Endodermal cell (in vitro differentiated cells): ENCODE measurements around the gene RIN3. TPM values are rescaled to one million over a fixed set of nuclear protein-coding genes. Genes with fewer than 3 reads are reported as not detected.
A peak's percentile ranks its signal among the peaks of the same experiment; 100 is the strongest.

Source experiments
- DNase-seq: peaks from one replicate; pipeline ENCODE4 v3.0.0-alpha.2; 2017
- H3K27ac ChIP-seq: 2 replicates; pipeline ENCODE4 v1.5.1; 2013; ENCODE audit warnings: mild to moderate bottlenecking, low read depth, low read length, moderate library complexity
- H3K27me3 ChIP-seq: 2 replicates; pipeline ENCODE4 v1.6.1; 2013; ENCODE audit warnings: mild to moderate bottlenecking, low read length, moderate library complexity; ENCODE audit not compliant: insufficient read depth, control insufficient read depth, poor library complexity, severe bottlenecking
- H3K36me3 ChIP-seq: 2 replicates; pipeline ENCODE4 v1.7.0; 2013; ENCODE audit warnings: mild to moderate bottlenecking, low read length, moderate library complexity; ENCODE audit not compliant: control insufficient read depth, insufficient read depth
- H3K4me1 ChIP-seq: one replicate; pipeline ENCODE4 v1.7.0; 2013; ENCODE audit warnings: low read length; ENCODE audit not compliant: control insufficient read depth, insufficient read depth
- H3K4me3 ChIP-seq: 2 replicates; pipeline ENCODE4 v1.5.1; 2013; ENCODE audit warnings: mild to moderate bottlenecking, low read length, moderate library complexity
- H3K9ac ChIP-seq: 2 replicates; pipeline ENCODE4 v1.6.1; 2013; ENCODE audit warnings: mild to moderate bottlenecking, low read length, moderate library complexity; ENCODE audit not compliant: poor library complexity, severe bottlenecking; ENCODE audit errors: extremely low read depth
- H3K9me3 ChIP-seq: 2 replicates; pipeline ENCODE4 v1.6.1; 2013; ENCODE audit warnings: mild to moderate bottlenecking, low read length, moderate library complexity; ENCODE audit not compliant: control insufficient read depth
- H3K27ac Mint-ChIP-seq: 2 replicates; pipeline ENCODE4 v1.8.0; 2020; ENCODE audit warnings: mixed read lengths
- H3K27me3 Mint-ChIP-seq: 2 replicates; pipeline ENCODE4 v1.8.0; 2021; ENCODE audit warnings: mild to moderate bottlenecking, mixed read lengths; ENCODE audit not compliant: insufficient read depth
- H3K36me3 Mint-ChIP-seq: 2 replicates; pipeline ENCODE4 v1.8.0; 2020; ENCODE audit warnings: low read depth, mixed read lengths
- H3K4me1 Mint-ChIP-seq: 2 replicates; pipeline ENCODE4 v1.8.0; 2020; ENCODE audit warnings: mixed read lengths
- H3K4me3 Mint-ChIP-seq: 2 replicates; pipeline ENCODE4 v1.8.0; 2020; ENCODE audit warnings: mild to moderate bottlenecking, moderate library complexity, mixed read lengths
- H3K9me3 Mint-ChIP-seq: 2 replicates; pipeline ENCODE4 v1.8.0; 2020; ENCODE audit warnings: mild to moderate bottlenecking, mixed read lengths
- CTCF ChIP-seq: fragments of 200-600 bp; sonication (generic); conservative IDR thresholded peaks from 2 replicates; pipeline ENCODE4 v1.5.0; 2021; ENCODE audit warnings: antibody characterized with exemption, mild to moderate bottlenecking
- WGBS, 2 experiments: methylation state at CpG; one replicate each; pipeline versions ENCODE4 v1.1.5 to v1.1.7; 2013; ENCODE audit warnings: missing lambda C conversion rate in 2 of 2, mixed read lengths in 1 of 2; ENCODE audit not compliant: insufficient coverage in 1 of 2, insufficient read length in 1 of 2; 5-methylcytosine and 5-hydroxymethylcytosine counted together
- total RNA-seq, 2 donors: library from RNA; stranded (reverse); fragmentation: NEBNext Ultra II Directional in 1 of 2; extraction: Animal tissue kit (Norgen Biotek cat#: 25700) in 1 of 2; gene quantifications; 2 replicates in 1 of 2; 3 replicates in 1 of 2; pipeline ENCODE4 v1.2.1, GENCODE V29; 2021

RIN3 gene
- total RNA-seq, 2 donors from 2014 or later: 5.2 to 6.0 TPM

- H3K4me3 ChIP-seq: no peak overlapping the region
- H3K4me1 ChIP-seq: no peaks in the 10 kb centered on the region
- H3K9me3 ChIP-seq: no peaks in the 10 kb centered on the region
- Mint-ChIP-seq H3K9me3 (no peaks in the 10 kb centered on the region), H3K4me3 (no peak overlapping the region), H3K27ac (no peak overlapping the region), H3K36me3 (no peaks in the 10 kb centered on the region), H3K4me1 (peaks cover 8% of the 10 kb centered on the region), H3K27me3 (no peaks in the 10 kb centered on the region)
- peak; percentile 69 for TF ChIP-seq CTCF
- no peak overlapping the region for H3K9ac ChIP-seq
- WGBS, 2 experiments: 83 to 85% methylated on average over 5 to 9 of the region's 9 CpGs
- DNase-seq: peak; percentile 63
- H3K27ac ChIP-seq: no peak overlapping the region
- H3K36me3 ChIP-seq: no peaks in the 10 kb centered on the region
- no peaks in the 10 kb centered on the region for H3K27me3 ChIP-seq
Measured at GRCh38 chr14:92596331-92596907, 82.8 kb downstream of the RIN3 start.

- TF ChIP-seq CTCF: no peak
- no peaks in the 10 kb centered on the region for H3K27me3 ChIP-seq
- peak; percentile 7 for DNase-seq
- H3K4me1 ChIP-seq: no peaks in the 10 kb centered on the region
- H3K27ac Mint-ChIP-seq: no peak overlapping the region
- H3K4me3 Mint-ChIP-seq: no peak overlapping the region
- peaks cover 8% of the 10 kb centered on the region for H3K4me1 Mint-ChIP-seq
- H3K9ac ChIP-seq: no peak overlapping the region
- H3K4me3 ChIP-seq: no peak overlapping the region
- H3K36me3 ChIP-seq: no peaks in the 10 kb centered on the region
- H3K27me3 Mint-ChIP-seq: no peaks in the 10 kb centered on the region
- H3K9me3 ChIP-seq: no peaks in the 10 kb centered on the region
- H3K9me3 Mint-ChIP-seq: no peaks in the 10 kb centered on the region
- H3K27ac ChIP-seq: no peak overlapping the region
- WGBS, 2 experiments: 92 to 93% methylated on average over 3 to 4 of the region's 4 CpGs
- H3K36me3 Mint-ChIP-seq: no peaks in the 10 kb centered on the region
Measured at GRCh38 chr14:92597906-92598905, 84.6 kb downstream of the RIN3 start.

GRCh38 chr14:92599811-92600210, 86.2 kb downstream of the RIN3 start:
- Mint-ChIP-seq H3K4me1 (peaks cover 8% of the 10 kb centered on the region), H3K27ac (no peak overlapping the region), H3K4me3 (no peak overlapping the region), H3K9me3 (no peaks in the 10 kb centered on the region), H3K27me3 (no peaks in the 10 kb centered on the region), H3K36me3 (no peaks in the 10 kb centered on the region)
- Histone ChIP-seq H3K4me3 (no peak overlapping the region), H3K27me3 (no peaks in the 10 kb centered on the region), H3K27ac (no peak overlapping the region), H3K9me3 (no peaks in the 10 kb centered on the region), H3K9ac (no peak overlapping the region), H3K4me1 (no peaks in the 10 kb centered on the region), H3K36me3 (no peaks in the 10 kb centered on the region)
- WGBS, 2 experiments: 90 to 95% methylated on average over 3 of the region's 3 CpGs
- no peak for TF ChIP-seq CTCF
- no peak for DNase-seq
